ENCODE results near the gene GABRE.

Gene GABRE

GRCh38 chrX:151974336-151975227, at the start of gene GABRE:
GABRE (minus strand) TSS chrX:151974676; CDS start chrX:151974625, 51 bp downstream.
- no peak for TF ChIP-seq ZNF274 (IDR thresholded peaks at IDR 0.05; ENCODE audit: low read depth, low read length)
- H3K4me3 ChIP-seq (ENCODE audit: low read length) = no peak within 1 kb of the TSS

- no peak for TF ChIP-seq ZNF274 (IDR thresholded peaks at IDR 0.05; ENCODE audit: low read depth, low read length)
- H3K4me3 ChIP-seq (ENCODE audit: low read length) = no peak overlapping the region
These were observed 46.4 kb upstream of the GABRE start for GRCh38 chrX:152020888-152021287.

DNA sequence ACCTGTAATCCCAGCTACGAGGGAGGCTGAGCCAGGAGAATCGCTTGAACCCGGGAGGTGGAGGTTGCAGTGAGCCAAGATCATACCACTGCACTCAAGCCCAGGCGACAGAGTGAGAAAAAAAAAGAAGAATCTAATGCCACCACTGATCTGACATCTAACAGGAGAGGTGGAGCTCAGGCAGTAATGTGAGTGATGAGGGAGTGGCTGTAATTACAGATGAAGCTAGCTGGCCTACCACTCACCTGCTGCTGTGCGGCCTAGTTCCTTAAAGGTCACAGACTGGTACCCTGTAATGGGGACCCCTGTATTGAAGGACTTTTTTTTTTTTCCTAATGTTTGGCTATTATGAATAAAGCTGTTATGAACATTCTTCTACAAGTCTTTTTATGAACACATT, 25.3 kb upstream of the GABRE start:
- no peak for TF ChIP-seq ZNF274 (IDR thresholded peaks at IDR 0.05; ENCODE audit: low read depth, low read length)
- no peak overlapping the region for H3K4me3 ChIP-seq (ENCODE audit: low read length)

- H3K4me3 ChIP-seq (ENCODE audit: low read length) = no peak overlapping the region
- TF ChIP-seq ZNF274 (IDR thresholded peaks at IDR 0.05; ENCODE audit: low read depth, low read length) = no peak
These were observed 23.1 kb upstream of the GABRE start for GRCh38 chrX:151997539-151997938.

DNA sequence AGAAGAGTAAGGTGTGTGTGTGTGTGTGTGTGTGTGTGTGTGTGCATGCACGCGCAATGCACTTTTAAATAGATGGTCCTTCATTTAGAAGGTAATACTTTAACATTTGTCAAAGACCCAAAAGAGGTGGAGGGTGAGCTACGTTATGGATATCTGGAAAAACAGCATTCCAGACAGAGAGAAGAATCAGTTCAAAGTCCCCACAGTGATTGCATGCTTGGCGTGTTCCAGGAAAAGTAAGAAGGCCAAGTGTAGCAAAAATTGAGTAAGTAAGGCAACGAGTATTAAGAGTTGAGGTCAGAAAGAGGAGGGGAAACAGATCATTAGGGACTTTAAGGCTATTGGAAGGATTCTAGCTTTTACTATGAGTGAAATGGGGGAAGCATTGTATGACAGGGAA, 21.9 kb upstream of the GABRE start:
- no peak overlapping the region for H3K4me3 ChIP-seq (ENCODE audit: low read length)
- no peak for TF ChIP-seq ZNF274 (IDR thresholded peaks at IDR 0.05; ENCODE audit: low read depth, low read length)

- TF ChIP-seq ZNF274 (IDR thresholded peaks at IDR 0.05; ENCODE audit: low read depth, low read length) = no peak
- H3K4me3 ChIP-seq (ENCODE audit: low read length) = no peak overlapping the region
These were observed 20.0 kb upstream of the GABRE start for GRCh38 chrX:151994476-151994875.

- H3K4me3 ChIP-seq (ENCODE audit: low read length) = no peak overlapping the region
These were observed 14.3 kb upstream of the GABRE start for GRCh38 chrX:151988706-151989299.

DNA sequence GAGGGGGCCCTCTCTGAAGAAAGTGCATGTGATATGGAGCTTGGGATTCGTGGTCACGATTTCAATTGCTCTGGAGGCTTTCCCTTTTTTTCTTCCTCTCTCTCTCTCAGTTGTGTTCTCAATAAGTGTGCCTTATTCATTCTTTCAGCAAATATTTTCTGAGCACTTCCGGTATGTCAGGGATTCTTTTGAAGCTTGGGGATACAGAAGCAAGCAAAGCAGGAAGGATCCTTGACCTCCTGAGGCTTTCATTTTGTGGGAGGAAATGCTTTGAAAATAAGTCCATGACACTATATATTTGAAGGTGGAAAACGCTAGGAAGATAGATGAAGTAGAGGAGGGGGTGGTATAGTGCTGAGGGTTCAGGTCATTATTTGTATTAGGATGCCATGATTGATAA, 12.6 kb upstream of the GABRE start:
- no peak overlapping the region for H3K4me3 ChIP-seq (ENCODE audit: low read length)
- TF ChIP-seq ZNF274 (IDR thresholded peaks at IDR 0.05; ENCODE audit: low read depth, low read length) = no peak

More at GRCh38 chrX:151988706-151989299, 14.3 kb upstream of the GABRE start:
- no peak for TF ChIP-seq ZNF274 (IDR thresholded peaks at IDR 0.05; ENCODE audit: low read depth, low read length)

GRCh38 chrX:151985955-151986354, 11.5 kb upstream of the GABRE start:
- no peak for TF ChIP-seq ZNF274 (IDR thresholded peaks at IDR 0.05; ENCODE audit: low read depth, low read length)
- no peak overlapping the region for H3K4me3 ChIP-seq (ENCODE audit: low read length)

- no peak overlapping the region for H3K4me3 ChIP-seq (ENCODE audit: low read length)
- no peak for TF ChIP-seq ZNF274 (IDR thresholded peaks at IDR 0.05; ENCODE audit: low read depth, low read length)
These were observed 11.1 kb upstream of the GABRE start for GRCh38 chrX:151985531-151985930.

- no peak overlapping the region for H3K4me3 ChIP-seq (ENCODE audit: low read length)
- TF ChIP-seq ZNF274 (IDR thresholded peaks at IDR 0.05; ENCODE audit: low read depth, low read length) = no peak
These were observed 10.4 kb upstream of the GABRE start for GRCh38 chrX:151984902-151985301.

- TF ChIP-seq ZNF274 (IDR thresholded peaks at IDR 0.05; ENCODE audit: low read depth, low read length) = no peak
- H3K4me3 ChIP-seq (ENCODE audit: low read length) = no peak overlapping the region
These were observed 9.9 kb upstream of the GABRE start for GRCh38 chrX:151984328-151984727.

GRCh38 chrX:151983186-151983585, 8.7 kb upstream of the GABRE start:
- H3K4me3 ChIP-seq (ENCODE audit: low read length) = no peak overlapping the region

DNA sequence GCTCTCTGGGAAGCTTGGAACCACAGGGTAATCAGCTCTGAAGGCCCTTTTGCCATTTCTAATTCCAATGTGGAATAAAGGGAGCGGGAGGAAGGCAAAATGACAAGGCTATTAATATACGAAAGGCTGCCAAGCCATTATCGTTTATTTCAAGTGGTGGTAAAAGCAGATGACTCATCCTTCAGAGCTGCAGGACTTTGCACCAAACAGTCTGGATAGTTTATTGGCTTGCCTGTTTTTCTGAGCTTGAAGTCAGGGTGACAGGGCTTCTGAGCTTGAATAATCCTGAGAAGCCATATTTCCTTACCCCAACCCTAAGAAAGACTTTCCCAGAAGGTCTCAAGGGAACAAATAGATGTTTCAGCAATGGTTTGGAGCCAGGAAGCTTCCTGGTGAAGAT, 7.7 kb upstream of the GABRE start:
- no peak for TF ChIP-seq ZNF274 (IDR thresholded peaks at IDR 0.05; ENCODE audit: low read depth, low read length)

More at GRCh38 chrX:151983186-151983585, 8.7 kb upstream of the GABRE start:
- no peak for TF ChIP-seq ZNF274 (IDR thresholded peaks at IDR 0.05; ENCODE audit: low read depth, low read length)

DNA sequence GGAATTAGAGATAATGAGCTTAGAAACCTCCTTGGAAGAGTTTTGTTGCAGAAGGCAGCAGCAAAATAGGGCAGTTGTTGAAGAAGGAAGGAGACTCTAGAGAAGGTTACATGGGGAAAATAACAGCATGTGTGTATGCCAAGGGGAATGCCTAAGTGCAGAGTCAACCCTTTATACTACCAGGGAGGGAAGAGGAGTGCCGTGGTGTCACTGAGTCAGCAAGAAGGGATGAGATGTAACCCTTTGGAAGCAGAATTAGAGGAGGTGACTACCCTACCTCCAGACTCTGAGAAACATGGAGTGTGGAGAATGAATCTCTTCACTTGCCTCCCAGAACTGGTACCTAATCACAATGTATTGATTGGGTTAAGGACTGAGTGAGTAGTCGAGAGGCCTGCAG, 6.7 kb upstream of the GABRE start:
- H3K4me3 ChIP-seq (ENCODE audit: low read length) = no peak overlapping the region
- no peak for TF ChIP-seq ZNF274 (IDR thresholded peaks at IDR 0.05; ENCODE audit: low read depth, low read length)

More for the DNA sequence above, 7.7 kb upstream of the GABRE start:
- H3K4me3 ChIP-seq (ENCODE audit: low read length) = no peak overlapping the region

Measured in GM08714 (cell line).